Heart left ventricle (tissue), 16 donors: ENCODE measurements around the gene FBN1. TPM values are rescaled to one million over a fixed set of nuclear protein-coding genes. Genes with fewer than 3 reads are reported as not detected.

ENCODE experiments used
- ATAC-seq, 4 donors: fragments of 200-7000 bp; cut with Tn5 transposase; one replicate each; pipeline ENCODE4 v1.9.1; 2020 to 2022; ENCODE audit warnings: moderate library complexity in 4 of 4, mild to moderate bottlenecking in 3 of 4, moderate number of reproducible peaks in 1 of 4
- DNase-seq, 5 donors: peaks; one replicate each; pipeline ENCODE4 v3.0.0-alpha.2; 2020
- H3K27ac ChIP-seq, 12 donors: fragments of 200-600 bp; sonication (generic) in 4 of 12; one replicate each; pipeline versions ENCODE4 v1.5.0 to v1.8.0; 2016 to 2022; ENCODE audit warnings: mild to moderate bottlenecking in 2 of 12
- H3K27me3 ChIP-seq, 9 donors: fragments of 200-600 bp; sonication (generic) in 2 of 9; one replicate each; pipeline versions ENCODE4 v1.5.1 to v1.8.0; 2016 to 2022; ENCODE audit warnings: mild to moderate bottlenecking in 3 of 9
- H3K36me3 ChIP-seq, 9 donors: fragments of 200-600 bp; sonication (generic) in 2 of 9; one replicate each; pipeline versions ENCODE4 v1.5.0 to v1.8.0; 2018 to 2022; ENCODE audit warnings: mild to moderate bottlenecking in 2 of 9
- H3K4me1 ChIP-seq, 12 donors: fragments of 200-600 bp; sonication (generic) in 4 of 12; one replicate each; pipeline versions ENCODE4 v1.5.0 to v1.8.0; 2016 to 2022; ENCODE audit warnings: mild to moderate bottlenecking in 3 of 12
- H3K4me3 ChIP-seq, 12 donors: fragments of 200-600 bp; sonication (generic) in 4 of 12; one replicate each; pipeline versions ENCODE4 v1.5.0 to v1.8.0; 2017 to 2022; ENCODE audit warnings: mild to moderate bottlenecking in 9 of 12, moderate library complexity in 4 of 12
- H3K9me3 ChIP-seq, 12 donors: fragments of 200-600 bp; sonication (generic) in 4 of 12; one replicate each; pipeline versions ENCODE4 v1.5.0 to v1.8.0; 2016 to 2022; ENCODE audit warnings: mild to moderate bottlenecking in 1 of 12
- POLR2A ChIP-seq, 2 donors: fragments of 450-650 bp; IDR thresholded peaks; one replicate each; pipeline ENCODE4 v1.6.1; 2017; ENCODE audit warnings: antibody characterized with exemption in 2 of 2, mild to moderate bottlenecking in 2 of 2, moderate library complexity in 2 of 2
- WGBS, 4 donors: extraction: QIAGEN DNeasy Blood & Tissue Kit in 2 of 4; methylation state at CpG; one replicate each; pipeline versions ENCODE4 v1.1.5 to v1.1.7; 2013 to 2018; 5-methylcytosine and 5-hydroxymethylcytosine counted together
- intact Hi-C, 10 donors: fragments of 100-400 bp; cut with DNase I; formaldehyde crosslinking; loops; one replicate each; pipeline versions ENCODE4 v1.11.1 to v1.14.2; 2022
- polyA plus RNA-seq, 2 donors: library from polyadenylated mRNA; stranded (reverse); fragments of 200-250 nt; gene quantifications; one replicate each; pipeline ENCODE4 v1.2.3, GENCODE V29; 2013
- total RNA-seq, 9 donors: library from RNA; depleted of rRNA in 2 of 9; stranded (reverse); fragments of >200 nt in 2 of 9; fragmentation: NEBNext Ultra II Directional in 3 of 9; extraction: Animal tissue kit (Norgen Biotek cat#: 25700) in 3 of 9; gene quantifications; one replicate each; pipeline versions ENCODE4 v1.1.0 to v1.2.4, GENCODE V29; 2016 to 2023
- TF ChIP-seq, protein P1 (sequence below), 12 donors: fragments of 200-600 bp; sonication (generic) in 4 of 12; IDR thresholded peaks; one replicate each; pipeline versions ENCODE4 v1.5.0 to v1.8.0; 2018 to 2022; ENCODE audit warnings: antibody characterized with exemption in 12 of 12, mild to moderate bottlenecking in 5 of 12
- donor health status: ischemic (EF 13 %, LVEDD 7.1; RV severe dilation, severe dysfunction).
- donor health status: healthy with polysubstance abuse.
- donor health status: DM: no; HTN: yes; CAD: no.
- donor health status: DM: no; HTN: no; CAD: no.
- donor health status: ischemic (EF 25% LVEDD 6.9; RV normal size, moderate dysfunction).
- donor health status: ischemic (EF 25% LVEDD 5.7; RV mildly dilated, moderate dysfunction).
- donor health status: healthy.
- donor health status: DM: yes; HTN: yes; CAD: no.
- donor health status: ischemic (EF 35%, LVEDD 5.7; RV mildly dilated, moderate dysfunction).
- donor health status: nonischemic (EF 11% LVEDD 7.7; RV severe dilation, severe dysfunction).
- donor health status: DM: yes; HTN: yes; CAD: no.
- donor health status: PGD.
- donor health status: ischemic (EF 29% LVEDD 5.4; RV normal size, mild dysfunction).
- donor health status: nonischemic (EF 23%, LVEDD 6.1; RV moderate dilation, normal function).

The FBN1 gene
- total and polyA plus RNA-seq, 11 donors, result 5.7 to 115 (median 31.4) TPM

DNA sequence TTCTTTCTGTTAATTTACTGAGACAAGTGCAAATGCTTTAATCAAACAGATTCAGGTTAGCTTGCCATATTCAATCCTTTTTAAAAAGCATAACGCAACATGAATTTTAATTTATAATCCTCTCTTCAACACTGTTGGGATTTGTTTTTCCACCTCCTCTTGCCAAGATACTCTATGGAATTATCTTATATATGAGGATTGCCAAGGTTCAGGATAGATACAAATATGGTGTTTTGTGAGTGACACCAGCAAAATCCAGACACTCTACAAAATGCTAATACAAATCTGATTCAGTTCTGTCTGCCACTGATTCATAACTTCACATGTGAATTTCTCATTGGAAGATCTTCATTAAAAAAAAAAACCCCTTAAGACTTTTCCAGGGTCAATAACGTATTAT is 104.8 kb downstream of the FBN1 start:
- intact Hi-C loops, result no loop called here

DNA sequence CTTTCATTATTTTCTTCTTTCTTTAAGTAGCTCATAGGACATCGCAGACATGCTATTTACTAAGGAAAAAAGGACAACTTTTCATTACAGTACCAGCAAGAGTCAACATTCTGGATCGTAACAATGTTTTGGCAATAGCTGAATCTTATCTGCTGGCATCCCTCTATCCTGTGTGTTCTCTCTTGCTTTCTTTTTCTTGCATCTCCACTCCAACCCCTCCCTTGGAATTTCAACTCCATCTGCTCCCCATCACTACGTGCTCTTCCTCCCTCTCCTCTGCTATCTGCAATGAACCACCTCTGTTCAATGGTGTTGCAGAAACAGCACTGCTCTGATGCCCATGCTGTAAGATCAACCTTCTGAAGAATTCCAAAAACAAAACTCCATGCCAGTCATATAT is 106.6 kb downstream of the FBN1 start:
- no peak for ATAC-seq
- Histone ChIP-seq H3K27ac (peak overlapping the region in 1 of 12 donors; percentile 71), H3K9me3 (peaks cover 0 to 9% (median 0%) of the 10 kb centered on the region in 12 donors), H3K36me3 (peaks cover 0 to 10% (median 0%) of the 10 kb centered on the region in 9 donors), H3K4me3 (no peak overlapping the region), H3K4me1 (peaks cover 0 to 82% (median 22%) of the 10 kb centered on the region in 12 donors), H3K27me3 (no peaks in the 10 kb centered on the region)
- WGBS, 4 donors, result 59 to 85% (median 79%) methylated on average over 3 of the region's 3 CpGs
- DNase-seq, result no peak
- no peak for TF ChIP-seq POLR2A (IDR thresholded peaks at IDR 0.05)
- TF ChIP-seq, protein P1, sequence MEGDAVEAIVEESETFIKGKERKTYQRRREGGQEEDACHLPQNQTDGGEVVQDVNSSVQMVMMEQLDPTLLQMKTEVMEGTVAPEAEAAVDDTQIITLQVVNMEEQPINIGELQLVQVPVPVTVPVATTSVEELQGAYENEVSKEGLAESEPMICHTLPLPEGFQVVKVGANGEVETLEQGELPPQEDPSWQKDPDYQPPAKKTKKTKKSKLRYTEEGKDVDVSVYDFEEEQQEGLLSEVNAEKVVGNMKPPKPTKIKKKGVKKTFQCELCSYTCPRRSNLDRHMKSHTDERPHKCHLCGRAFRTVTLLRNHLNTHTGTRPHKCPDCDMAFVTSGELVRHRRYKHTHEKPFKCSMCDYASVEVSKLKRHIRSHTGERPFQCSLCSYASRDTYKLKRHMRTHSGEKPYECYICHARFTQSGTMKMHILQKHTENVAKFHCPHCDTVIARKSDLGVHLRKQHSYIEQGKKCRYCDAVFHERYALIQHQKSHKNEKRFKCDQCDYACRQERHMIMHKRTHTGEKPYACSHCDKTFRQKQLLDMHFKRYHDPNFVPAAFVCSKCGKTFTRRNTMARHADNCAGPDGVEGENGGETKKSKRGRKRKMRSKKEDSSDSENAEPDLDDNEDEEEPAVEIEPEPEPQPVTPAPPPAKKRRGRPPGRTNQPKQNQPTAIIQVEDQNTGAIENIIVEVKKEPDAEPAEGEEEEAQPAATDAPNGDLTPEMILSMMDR (IDR thresholded peaks at IDR 0.05), result no peak
- intact Hi-C loops, result loop anchor here in 5 of 10 donors (10.0 kb wide), 1 partner anchor 106 kb away; the partner anchor contains the start of gene FBN1 (in 5 of the 5)

More for the DNA sequence above, 104.8 kb downstream of the FBN1 start:
- Histone ChIP-seq H3K4me1 (peaks cover 0 to 65% (median 21%) of the 10 kb centered on the region in 12 donors), H3K27me3 (no peaks in the 10 kb centered on the region), H3K36me3 (no peaks in the 10 kb centered on the region), H3K27ac (no peak overlapping the region), H3K4me3 (no peak overlapping the region), H3K9me3 (peaks cover 0 to 12% (median 0%) of the 10 kb centered on the region in 12 donors)
- 85 to 95% (median 89%) methylated on average over 2 of the region's 2 CpGs for WGBS, 4 donors
- DNase-seq (no peak), ATAC-seq (no peak)
- TF ChIP-seq POLR2A (IDR thresholded peaks at IDR 0.05), result no peak
- TF ChIP-seq, protein P1 (IDR thresholded peaks at IDR 0.05), result no peak

DNA sequence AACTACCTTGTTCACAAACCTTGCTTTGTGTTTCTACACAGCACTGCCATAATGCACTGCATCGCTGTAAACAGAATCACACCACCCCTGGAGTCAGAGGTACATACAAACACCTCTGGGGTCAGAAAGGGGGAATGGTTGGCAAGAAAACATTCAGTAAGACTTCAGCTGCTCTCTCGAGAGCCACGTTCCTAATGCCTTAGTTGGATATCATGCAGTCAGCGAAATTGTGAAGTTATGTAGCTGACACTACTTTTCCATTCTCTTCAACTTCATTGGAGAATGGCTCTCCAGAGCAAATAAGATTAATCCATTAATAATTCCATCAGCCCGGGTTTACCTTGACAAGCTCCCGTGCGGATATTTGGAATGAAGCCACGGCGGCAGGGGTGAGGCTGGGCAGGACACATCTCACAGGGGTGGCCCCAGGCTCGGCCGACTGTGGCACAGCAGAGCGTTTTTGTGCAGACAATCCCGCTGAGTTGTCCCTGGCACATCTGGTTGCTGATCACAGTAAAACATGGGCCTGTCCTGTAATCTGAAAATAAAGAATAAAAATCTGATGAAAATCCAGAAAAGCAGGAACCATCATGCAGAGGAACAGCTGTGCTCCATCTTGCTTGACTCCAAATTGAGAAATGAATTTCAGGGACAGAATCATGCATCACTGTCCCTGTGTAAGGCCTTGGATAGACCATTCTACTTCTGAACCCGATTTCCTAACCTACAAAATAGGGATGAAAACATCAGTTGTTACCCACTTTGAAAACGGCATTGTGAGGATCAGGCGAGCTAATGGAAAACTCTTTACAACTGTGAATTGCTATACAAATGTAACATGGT is 108.0 kb downstream of the FBN1 start:
- Histone ChIP-seq H3K27ac (peak overlapping the region in 10 of 12 donors; percentile 33 to 71 (median 51)), H3K36me3 (peaks cover 0 to 24% (median 0%) of the 10 kb centered on the region in 9 donors), H3K4me3 (peak overlapping the region in 1 of 12 donors; percentile 9), H3K4me1 (peaks cover 0 to 87% (median 22%) of the 10 kb centered on the region in 12 donors), H3K27me3 (no peaks in the 10 kb centered on the region), H3K9me3 (no peaks in the 10 kb centered on the region)
- TF ChIP-seq, protein P1 (IDR thresholded peaks at IDR 0.05), result no peak
- TF ChIP-seq POLR2A (IDR thresholded peaks at IDR 0.05), result no peak
- 62 to 72% (median 70%) methylated on average over 11 to 16 of the region's 16 CpGs for WGBS, 4 donors
- intact Hi-C loops, result loop anchor here in 5 of 10 donors (10.0 kb wide), 1 partner anchor 107 kb away; the partner anchor contains the start of gene FBN1 (in 5 of the 5)
- peak in 1 of 5 donors; percentile 62 for DNase-seq
- ATAC-seq, result peak; percentile 34 to 65 (median 48)

DNA sequence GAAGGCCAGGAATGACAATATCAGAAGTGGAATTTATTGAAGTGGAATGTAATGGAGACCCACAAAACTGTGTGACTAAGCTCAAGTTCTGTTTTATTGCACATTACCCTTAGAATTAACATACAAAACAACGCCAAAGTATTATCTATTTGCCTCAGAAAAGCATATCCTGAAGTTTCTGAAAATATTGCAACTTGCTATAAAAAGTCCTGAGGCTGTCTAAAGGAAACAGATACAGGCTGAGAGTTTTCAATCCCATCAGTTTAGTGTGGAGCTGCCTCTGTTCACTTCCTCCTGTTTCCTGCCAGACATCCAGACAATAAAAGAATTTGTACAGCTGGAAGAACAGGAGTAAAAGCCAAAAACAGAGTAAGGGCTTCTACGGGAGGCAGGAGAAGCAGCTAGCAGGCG is 108.8 kb downstream of the FBN1 start:
- TF ChIP-seq POLR2A (IDR thresholded peaks at IDR 0.05), result no peak
- TF ChIP-seq, protein P1 (IDR thresholded peaks at IDR 0.05), result no peak
- 32 to 55% (median 39%) methylated on average over 3 of the region's 3 CpGs for WGBS, 4 donors
- no peaks in the 10 kb centered on the region for H3K9me3 ChIP-seq
- peak overlapping the region in 11 of 12 donors; percentile 19 to 76 (median 47) for H3K27ac ChIP-seq
- DNase-seq (peak in 1 of 5 donors; percentile 29), ATAC-seq (peak; percentile 80 to 89 (median 82))
- no peaks in the 10 kb centered on the region for H3K27me3 ChIP-seq
- intact Hi-C loops, result loop anchor here in 5 of 10 donors (10.0 kb wide), 1 partner anchor 108 kb away; the partner anchor contains the start of gene FBN1 (in 5 of the 5)
- H3K4me1 ChIP-seq, result peaks cover 0 to 79% (median 17%) of the 10 kb centered on the region in 12 donors
- H3K36me3 ChIP-seq, result peaks cover 0 to 31% (median 4%) of the 10 kb centered on the region in 9 donors
- no peak overlapping the region for H3K4me3 ChIP-seq
